Measurements from ENCODE around the gene ZDHHC8.
"Not testable (repeated sequence)": the region's sequence is repeated elsewhere in the genome, so short reads cannot be mapped to it uniquely, and the experiment has no call there.

ZDHHC8 gene

GRCh38 chr22:20145832-20146223 is 14.2 kb downstream of the ZDHHC8 start:
- no peak for DNase-seq

- DNase-seq = no peak
Measured at GRCh38 chr22:20146777-20147176, 15.2 kb downstream of the ZDHHC8 start.

GRCh38 chr22:20147237-20147988 is 15.8 kb downstream of the ZDHHC8 start:
- DNase-seq = no peak

GRCh38 chr22:20148414-20148813 is 16.8 kb downstream of the ZDHHC8 start:
- DNase-seq = no peak

DNA sequence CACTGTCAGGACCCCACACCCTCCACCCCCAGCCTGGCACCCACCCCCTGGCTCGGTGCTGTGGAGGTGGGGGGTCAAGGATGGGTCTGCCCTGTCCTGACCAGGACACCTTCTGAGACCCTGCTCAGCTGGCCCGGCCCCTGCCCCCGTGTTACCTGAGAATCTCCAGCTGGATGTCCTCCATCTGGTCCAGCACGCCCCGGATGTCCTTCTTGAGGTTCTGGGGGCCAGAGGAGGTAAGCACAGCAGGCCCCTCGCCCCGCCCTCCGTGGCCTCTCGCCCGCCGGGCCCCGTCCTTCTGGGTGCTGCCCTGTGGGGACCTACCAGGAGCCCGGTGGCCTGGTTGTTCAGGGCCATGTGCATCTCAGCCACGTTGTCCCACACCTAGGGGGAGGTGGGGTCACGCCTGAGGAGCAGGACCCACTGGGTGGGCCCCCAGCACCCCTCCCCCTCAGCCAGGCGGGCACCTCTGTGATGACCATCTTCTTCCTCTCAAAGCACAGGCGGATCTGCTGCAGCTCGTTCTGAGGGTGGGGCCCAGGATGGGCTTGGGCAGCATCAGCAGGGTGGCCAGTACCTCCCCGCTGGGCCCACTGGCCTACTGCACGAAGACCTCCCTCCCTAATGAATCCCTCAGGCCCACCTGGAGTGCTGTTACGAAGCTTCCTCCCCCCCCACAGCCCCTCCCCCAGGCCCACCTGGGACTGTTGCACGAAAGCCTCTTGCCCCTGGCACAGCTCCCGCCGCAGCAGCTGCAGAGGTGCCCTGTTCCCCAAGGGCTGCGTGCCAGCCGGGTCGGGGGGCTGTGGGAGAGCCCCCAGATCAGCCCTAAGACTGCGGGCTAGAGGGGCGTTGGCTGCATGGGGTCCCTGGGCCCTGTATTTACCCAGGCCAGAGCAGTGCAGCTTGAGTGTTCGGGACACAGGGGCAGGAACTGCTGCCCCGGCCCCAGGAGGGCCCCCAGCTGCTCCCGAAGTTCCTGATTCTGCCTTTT is 17.9 kb downstream of the ZDHHC8 start:
- no peak for DNase-seq

- DNase-seq = no peak
Measured at GRCh38 chr22:20150381-20151275, 19.0 kb downstream of the ZDHHC8 start, which contains the start of gene CCDC188. Gene CCDC188 (minus strand): TSS chr22:20151055. CDS start chr22:20150986, 69 bp downstream.

- DNase-seq = no peak
Measured at GRCh38 chr22:20151276-20151588, 19.6 kb downstream of the ZDHHC8 start.

GRCh38 chr22:20152464-20152890 is 20.9 kb downstream of the ZDHHC8 start:
- DNase-seq = no peak

DNA sequence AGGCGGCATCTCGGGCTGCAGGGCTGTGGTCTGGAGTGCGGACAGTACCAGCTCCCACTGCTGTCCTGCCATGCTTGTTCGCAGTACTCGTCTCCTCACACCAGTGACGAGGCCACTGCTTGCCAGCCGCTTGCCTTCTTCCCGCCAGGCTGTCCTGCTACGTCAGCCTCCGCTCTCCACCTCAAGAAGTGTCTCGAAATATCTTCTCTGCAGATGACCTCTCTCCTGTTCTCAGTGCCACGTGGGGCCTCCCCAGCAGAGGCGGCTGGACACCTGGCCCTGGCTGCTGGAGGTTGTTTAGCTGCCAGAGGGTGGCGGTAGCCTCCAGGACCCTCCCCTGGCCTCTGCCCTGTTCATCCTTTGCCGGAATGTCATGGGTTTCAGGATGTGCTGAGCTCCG is 22.3 kb downstream of the ZDHHC8 start:
- DNase-seq = no peak

DNA sequence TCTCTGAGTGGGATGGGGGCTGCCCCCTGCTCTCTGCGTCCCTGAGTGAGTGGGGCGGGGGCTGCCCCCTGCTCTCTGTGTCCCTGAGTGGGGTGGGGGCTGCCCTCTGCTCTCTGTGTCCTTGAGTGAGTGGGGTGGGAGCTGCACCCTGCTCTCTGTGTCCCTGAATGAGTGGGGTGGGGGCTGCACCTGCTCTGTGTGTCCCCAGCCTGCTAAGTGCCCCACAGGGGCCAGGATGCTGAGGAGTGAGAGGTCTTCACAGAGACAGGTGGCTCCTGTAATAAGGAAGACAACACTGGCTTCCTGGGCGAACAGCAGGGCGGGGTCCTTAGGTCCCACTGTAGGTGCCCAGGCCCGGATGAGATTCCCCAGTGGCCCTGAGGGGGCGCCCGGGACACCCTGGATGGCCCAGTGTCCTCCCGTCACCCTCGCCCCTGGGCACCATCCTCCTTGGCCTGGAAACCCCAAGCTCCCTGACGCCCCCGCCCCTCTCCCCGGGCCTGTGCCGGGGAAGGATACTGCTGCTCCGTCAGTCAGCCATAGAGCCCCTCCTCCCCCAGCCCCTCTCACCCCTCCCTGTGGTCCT is 23.1 kb downstream of the ZDHHC8 start:
- DNase-seq = no peak

DNA sequence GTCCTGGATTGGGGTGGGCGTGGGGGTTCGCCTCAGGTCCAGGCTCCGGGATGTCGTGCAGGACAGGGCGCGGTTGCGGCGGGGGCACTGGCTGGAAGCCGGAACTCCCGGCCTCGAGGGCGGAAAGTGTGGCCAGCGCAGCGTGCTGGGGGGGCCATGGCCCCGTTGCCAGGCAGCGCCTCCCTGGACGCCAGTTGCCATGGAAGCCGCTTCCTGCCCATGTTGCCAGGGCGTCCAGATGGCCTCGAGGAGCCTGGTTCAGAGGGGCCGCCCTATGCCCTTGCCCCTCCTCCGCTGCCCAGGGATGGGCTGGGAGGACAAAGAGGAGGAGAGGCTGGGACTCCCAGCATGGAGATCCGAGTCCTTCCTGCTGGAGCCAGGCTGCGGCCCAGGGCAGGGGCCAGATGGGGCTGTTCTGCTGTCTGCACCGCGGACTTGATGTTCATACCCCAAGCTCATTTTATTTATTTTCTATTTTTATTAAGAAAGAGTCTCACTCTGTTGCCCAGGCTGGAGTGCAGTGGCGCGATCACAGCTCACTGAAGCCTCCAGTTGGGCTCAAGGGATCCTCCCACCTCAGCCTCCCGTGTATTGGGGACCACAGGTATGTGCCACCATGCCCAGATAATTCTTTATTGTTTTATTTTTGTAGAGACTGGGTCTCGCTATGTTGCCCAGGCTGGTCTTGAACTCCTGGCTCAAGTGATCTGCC is 23.9 kb downstream of the ZDHHC8 start:
- peak; percentile 73 for DNase-seq

GRCh38 chr22:20156042-20156389 is 24.4 kb downstream of the ZDHHC8 start:
- no peak for DNase-seq

GRCh38 chr22:20156611-20157429 is 25.2 kb downstream of the ZDHHC8 start:
- DNase-seq = peak; percentile 45

GRCh38 chr22:20157430-20158183 is 26.0 kb downstream of the ZDHHC8 start:
- no peak for DNase-seq

GRCh38 chr22:20158391-20159036 is 26.9 kb downstream of the ZDHHC8 start:
- no peak for DNase-seq

- no peak for DNase-seq
Measured at GRCh38 chr22:20159076-20159475, 27.5 kb downstream of the ZDHHC8 start.

DNA sequence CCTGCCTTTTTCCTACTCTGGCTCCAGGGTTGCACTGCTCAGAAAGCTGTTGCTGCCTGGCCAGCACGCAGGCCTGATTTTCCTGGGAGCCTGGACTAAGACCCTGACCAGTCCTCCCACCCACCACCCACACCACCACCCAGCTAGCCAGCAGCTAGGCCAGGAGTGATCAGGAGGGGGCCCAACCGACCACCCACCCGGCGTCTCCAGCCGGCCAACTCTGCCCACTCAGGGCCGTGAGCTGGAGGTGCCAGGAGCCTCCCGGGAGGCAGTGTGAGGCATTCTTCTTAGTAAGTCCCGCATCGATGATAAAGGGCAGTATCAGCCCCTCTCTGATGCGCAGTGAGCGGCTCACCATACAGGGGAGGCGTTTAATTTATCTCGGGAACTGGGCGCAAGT is 27.9 kb downstream of the ZDHHC8 start:
- not testable (repeated sequence) for DNase-seq

- DNase-seq = no peak
Measured at GRCh38 chr22:20160041-20160440, 28.4 kb downstream of the ZDHHC8 start.

- no peak for DNase-seq
Measured at GRCh38 chr22:20164863-20165262, 33.3 kb downstream of the ZDHHC8 start.

GRCh38 chr22:20165421-20165820 is 33.8 kb downstream of the ZDHHC8 start:
- DNase-seq = no peak

Measured in NCI-H510A treated with DMSO at 0.1 percent for 48 hours (cell line).